CD4-positive, alpha-beta T cell treated with Interferon gamma for 1 hour (primary cell): Measurements from ENCODE around the gene SCN5A.
"Not testable (repeated sequence)": the region's sequence is repeated elsewhere in the genome, so short reads cannot be mapped to it uniquely, and the experiment has no call there.

Source experiments
- DNase-seq: peaks from one replicate; pipeline ENCODE4 v3.0.0-alpha.2; 2020

The SCN5A gene

GRCh38 chr3:38576526-38577370, 72.7 kb downstream of the SCN5A start:
- DNase-seq: no peak

DNA sequence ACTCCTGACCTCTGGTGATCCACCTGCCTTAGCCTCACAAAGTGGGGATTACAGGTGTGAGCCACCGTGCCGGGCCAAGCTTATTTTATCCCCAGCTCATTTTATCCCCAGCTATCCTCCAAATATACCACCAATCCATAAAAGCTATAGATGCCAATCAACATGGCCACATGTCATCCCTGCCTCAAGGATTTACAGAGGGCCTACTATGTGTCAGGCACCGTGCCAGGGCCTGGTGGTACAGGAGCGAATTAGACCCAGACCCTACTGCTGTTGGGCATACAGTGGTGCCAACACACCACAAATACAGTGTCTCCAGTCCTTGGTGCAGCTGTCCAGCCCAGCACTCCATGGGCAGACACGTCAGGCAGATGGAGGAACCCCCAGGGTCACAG, 73.4 kb downstream of the SCN5A start:
- no peak for DNase-seq

- DNase-seq: no peak
Measured at GRCh38 chr3:38575279-38575843, 74.1 kb downstream of the SCN5A start.

- DNase-seq: no peak
Measured at GRCh38 chr3:38574411-38575278, 74.8 kb downstream of the SCN5A start.

- DNase-seq: no peak
Measured at GRCh38 chr3:38573556-38573955, 75.9 kb downstream of the SCN5A start.

DNA sequence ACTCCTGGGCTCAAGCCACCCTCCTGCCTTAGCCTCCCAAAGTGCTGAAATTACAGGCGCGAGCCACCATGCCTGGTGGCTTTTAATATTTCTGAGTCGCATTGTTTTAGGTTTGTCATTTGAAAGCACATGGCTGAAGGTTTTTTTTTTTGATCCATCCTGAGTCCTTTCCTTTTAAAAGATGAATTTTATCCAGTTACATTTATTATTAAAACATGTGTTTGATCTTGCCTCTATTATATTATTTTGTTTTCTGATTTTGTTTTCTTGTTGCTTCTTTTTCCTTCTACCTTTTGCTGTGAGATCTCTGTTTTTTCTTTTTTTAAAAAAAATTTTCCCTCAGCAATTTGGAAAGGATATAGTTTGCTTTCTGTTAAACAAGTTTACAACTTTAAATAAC, 76.4 kb downstream of the SCN5A start:
- DNase-seq: no peak

GRCh38 chr3:38567498-38567897, 82.0 kb downstream of the SCN5A start:
- DNase-seq: no peak

DNA sequence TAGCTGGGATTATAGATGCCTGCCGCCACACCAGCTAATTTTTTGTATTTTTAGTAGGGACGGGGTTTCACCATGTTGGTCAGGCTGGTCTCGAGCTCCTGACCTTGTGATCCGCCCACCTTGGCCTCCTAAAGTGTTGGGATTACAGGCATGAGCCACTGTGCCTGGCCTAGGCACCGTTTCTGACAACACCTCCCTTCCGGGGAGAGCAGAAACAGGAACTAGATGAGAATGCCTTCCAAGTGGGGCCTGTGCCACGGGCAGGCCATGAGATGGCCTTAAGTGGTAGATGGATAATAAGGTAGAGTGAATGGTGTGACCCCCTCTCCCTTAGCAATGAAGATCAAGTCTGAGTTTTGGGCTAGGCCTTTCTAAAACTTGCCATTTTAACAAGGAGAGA, 82.7 kb downstream of the SCN5A start:
- not testable (repeated sequence) for DNase-seq

- no peak for DNase-seq
Measured at GRCh38 chr3:38566215-38566528, 83.3 kb downstream of the SCN5A start.

- no peak for DNase-seq
Measured at GRCh38 chr3:38565339-38566214, 83.9 kb downstream of the SCN5A start.

DNA sequence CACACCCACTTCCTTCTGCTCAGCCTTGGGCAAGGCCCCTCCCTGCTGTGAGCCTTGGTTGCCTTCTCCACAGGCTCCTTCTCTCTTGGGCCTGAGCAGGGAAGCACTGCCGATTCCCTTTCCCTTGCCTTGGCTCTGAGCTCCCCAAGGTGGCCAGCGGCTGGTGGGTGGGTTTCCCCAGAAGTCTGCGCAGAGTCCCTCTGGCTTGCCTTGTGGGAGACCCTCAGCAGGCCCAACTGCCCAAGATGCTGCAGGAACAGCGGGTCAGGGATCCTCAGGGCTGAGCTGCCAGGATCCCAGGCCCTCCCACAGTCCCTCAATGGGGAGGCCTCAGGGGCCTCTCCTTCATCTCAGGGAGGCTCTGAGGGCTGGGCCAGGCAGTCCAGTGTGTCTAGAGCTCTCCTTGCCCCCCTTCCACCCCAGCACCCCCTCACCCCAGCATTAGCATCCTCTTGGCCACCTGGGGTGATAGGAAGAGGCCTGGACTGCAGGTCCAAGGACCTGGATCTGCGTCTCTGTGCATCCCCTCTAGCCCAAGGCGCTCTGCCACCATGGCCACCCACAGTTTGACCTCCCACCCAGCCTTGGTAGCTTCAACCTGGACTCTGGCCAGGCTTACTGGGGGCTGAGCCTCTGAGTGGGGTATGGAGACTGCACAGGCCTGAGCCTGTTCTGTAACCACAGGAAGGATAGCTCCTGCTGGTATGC, 84.7 kb downstream of the SCN5A start:
- DNase-seq: no peak

DNA sequence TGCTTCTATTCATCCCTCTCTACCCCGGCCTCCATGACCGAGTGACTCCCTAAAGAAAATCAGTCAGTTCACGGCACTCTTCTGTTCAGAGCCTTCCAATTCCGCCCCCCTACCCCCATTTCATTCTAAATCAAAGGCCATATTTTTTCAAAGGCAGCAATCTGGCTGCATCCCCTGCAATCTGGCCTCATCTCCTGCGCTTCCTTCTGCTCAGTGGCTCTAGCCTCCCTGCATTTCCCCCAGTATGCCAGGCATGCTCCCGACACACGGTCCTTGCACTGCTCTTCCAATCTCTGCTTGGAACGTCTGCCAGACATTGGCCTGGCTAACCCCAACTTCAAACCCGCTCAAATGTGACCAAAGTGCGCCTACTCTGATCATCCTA, 85.6 kb downstream of the SCN5A start:
- no peak for DNase-seq

- no peak for DNase-seq
Measured at GRCh38 chr3:38563070-38563885, 86.2 kb downstream of the SCN5A start.

- DNase-seq: no peak
Measured at GRCh38 chr3:38562467-38562925, 87.0 kb downstream of the SCN5A start.

DNA sequence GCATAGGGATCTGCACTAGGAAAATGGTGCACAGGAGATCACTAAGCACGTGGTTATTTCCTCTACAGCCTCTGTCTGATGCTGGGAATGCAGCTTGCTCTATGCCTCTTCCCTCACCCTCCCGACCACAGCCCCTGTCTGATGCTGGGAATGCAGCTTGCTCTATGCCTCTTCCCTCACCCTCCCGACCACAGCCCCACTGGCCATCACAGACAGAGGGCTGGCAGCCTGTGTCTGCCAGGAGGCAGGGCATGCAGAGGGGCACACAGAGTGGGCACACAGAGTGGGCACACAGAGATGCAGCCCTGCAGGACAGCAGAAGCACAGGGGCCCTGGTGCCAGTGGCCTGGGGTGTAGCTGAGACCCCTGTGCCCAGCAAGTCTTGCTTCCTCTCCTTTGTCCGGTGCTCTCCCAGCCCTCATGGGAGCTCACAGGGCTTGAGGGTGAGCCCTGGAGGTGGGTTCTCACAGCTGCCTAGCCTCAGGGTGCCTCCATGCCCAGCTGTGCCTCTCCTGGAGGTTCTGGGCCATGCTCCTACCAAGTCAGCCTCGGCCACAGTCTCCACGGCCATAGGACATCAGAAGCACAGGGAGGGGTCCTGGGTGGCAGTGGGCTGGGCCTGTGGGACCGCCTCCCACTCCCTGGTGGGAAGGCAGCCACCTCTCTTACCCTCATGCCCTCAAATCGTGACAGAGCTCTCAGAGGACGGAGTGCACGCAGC, 87.6 kb downstream of the SCN5A start:
- no peak for DNase-seq

GRCh38 chr3:38560996-38561717, 88.3 kb downstream of the SCN5A start:
- DNase-seq: no peak

GRCh38 chr3:38560284-38560683, 89.2 kb downstream of the SCN5A start:
- no peak for DNase-seq

- no peak for DNase-seq
Measured at GRCh38 chr3:38558864-38559263, 90.6 kb downstream of the SCN5A start.

DNA sequence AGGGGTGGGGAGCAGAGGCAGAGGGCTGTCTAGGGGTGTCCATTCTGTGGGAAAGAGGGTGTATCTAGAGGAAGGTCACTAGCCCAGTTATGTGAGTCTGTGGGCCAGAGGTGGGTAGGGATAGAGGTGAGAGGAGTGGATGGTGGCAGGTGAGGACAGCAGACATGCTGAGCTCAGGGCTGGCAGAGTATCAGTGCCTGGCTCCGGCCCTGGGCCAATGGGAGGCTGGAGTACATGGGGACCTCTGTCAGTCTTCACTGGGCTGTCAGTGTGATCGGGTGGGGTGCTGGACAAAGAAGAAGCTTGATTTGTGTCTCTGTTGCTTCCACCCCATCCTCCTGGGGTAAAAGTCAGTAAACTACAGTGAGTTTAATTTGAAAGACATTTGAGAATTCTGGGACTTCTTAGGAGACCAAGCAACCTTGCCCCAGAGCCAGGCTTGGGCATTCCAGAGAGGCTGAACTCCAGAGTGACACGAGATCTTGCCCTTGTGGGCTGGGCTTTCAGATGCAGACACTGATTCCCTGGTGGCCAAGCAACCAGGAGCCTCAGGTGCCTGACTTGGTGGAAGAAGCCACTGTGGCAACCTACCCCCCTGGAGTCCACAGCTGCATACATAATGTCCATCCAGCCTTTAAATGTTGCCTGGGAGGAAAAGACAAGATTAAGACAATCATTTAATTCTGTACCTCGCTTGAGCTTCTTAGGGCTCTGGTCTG, 92.7 kb downstream of the SCN5A start:
- no peak for DNase-seq
